Nephron (organoid): ENCODE measurements around the gene AURKB.
A peak's percentile ranks its signal among the peaks of the same experiment; 100 is the strongest.

Experiments
- H3K27ac Mint-ChIP-seq, 3 experiments: 2 replicates each; pipeline ENCODE4 v1.8.0; 2020; ENCODE audit warnings: mixed read lengths in 3 of 3, mild to moderate bottlenecking in 2 of 3, moderate library complexity in 1 of 3
- H3K27me3 Mint-ChIP-seq: 2 replicates; pipeline ENCODE4 v1.8.0; 2021; ENCODE audit warnings: low read depth, mild to moderate bottlenecking, moderate library complexity, mixed read lengths
- H3K36me3 Mint-ChIP-seq: 2 replicates; pipeline ENCODE4 v1.8.0; 2020; ENCODE audit warnings: low read depth, mixed read lengths
- H3K4me1 Mint-ChIP-seq: 2 replicates; pipeline ENCODE4 v1.8.0; 2020; ENCODE audit warnings: mixed read lengths
- H3K4me3 Mint-ChIP-seq, 3 experiments: 2 replicates each; pipeline ENCODE4 v1.8.0; 2020; ENCODE audit warnings: mild to moderate bottlenecking in 3 of 3, mixed read lengths in 3 of 3, moderate library complexity in 2 of 3
- H3K9me3 Mint-ChIP-seq: 2 replicates; pipeline ENCODE4 v1.8.0; 2020; ENCODE audit warnings: mixed read lengths
- CTCF ChIP-seq, 3 experiments: fragments of 200-600 bp; sonication (generic); IDR thresholded peaks; one replicate each; pipeline ENCODE4 v1.5.0; 2021; ENCODE audit warnings: antibody characterized with exemption in 3 of 3; ENCODE audit not compliant: unreplicated experiment in 3 of 3

AURKB gene

DNA sequence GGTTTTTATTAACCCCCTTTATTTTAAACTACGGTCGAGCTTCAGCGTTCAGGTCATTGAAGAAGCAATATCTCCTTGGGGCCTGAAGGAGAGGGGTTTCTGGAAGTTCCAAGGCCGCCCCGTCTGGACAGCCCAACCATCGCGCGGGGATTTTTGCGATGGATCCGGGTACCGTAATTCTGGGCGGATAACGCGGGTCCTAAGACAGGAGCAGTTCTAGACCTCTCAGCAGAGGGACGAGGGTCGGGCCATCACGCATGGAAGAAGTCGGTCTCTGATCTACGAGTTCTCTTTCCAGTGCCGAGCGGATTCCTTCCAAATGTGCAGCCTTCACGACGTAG lies 24.0 kb downstream of the AURKB start:
- TF ChIP-seq CTCF (IDR thresholded peaks at IDR 0.05; ENCODE audit: unreplicated experiment in 3 of 3): peak in 1 of 3 experiments; percentile 28
- H3K4me3 Mint-ChIP-seq: no peak overlapping the region
- H3K27ac Mint-ChIP-seq: no peak overlapping the region
- no peaks in the 10 kb centered on the region for H3K36me3 Mint-ChIP-seq
- peaks cover 11% of the 10 kb centered on the region for H3K4me1 Mint-ChIP-seq
- no peaks in the 10 kb centered on the region for H3K9me3 Mint-ChIP-seq
- H3K27me3 Mint-ChIP-seq: peaks cover 9% of the 10 kb centered on the region

DNA sequence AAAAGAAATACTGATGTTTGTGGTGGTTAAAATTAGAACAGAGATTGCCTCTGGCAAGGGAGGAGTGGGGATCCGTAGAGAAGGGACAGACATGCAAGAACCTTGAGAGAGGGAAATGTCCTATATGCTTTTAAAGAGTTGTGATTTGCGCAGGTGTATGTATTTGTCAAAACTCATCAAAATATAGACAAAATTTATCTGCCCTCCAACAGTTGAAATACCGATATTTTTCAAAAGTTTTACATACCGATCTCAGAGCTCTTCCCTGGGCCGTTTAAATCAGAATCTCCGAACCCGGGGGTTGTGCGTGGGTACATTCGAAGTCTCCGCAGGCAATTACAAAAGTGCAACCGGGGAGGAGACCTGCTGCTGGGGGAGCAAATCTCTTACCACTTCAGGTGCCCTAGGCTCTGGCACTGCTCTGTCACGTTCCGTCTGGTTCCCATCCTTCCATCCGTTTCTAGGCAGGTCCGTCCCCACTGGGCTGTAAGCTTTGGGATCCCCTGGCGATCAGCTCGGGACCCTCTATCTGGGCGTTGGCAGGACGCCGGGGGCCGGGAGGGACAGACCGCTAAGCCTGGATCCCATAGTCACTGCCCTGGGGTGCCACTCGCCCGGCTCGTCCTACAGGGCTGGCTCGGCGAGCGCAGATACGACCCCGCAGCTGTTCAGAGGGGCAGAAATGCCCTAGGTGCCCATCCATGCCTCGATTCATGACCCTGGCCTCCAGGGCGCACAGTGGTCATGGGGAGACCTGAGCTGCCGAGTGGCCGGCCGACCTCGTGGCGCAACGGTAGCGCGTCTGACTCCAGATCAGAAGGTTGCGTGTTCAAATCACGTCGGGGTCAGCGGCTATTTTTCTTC lies 24.6 kb downstream of the AURKB start:
- H3K27ac Mint-ChIP-seq: no peak overlapping the region

GRCh38 chr17:8176998-8177731 lies 33.2 kb downstream of the AURKB start:
- Mint-ChIP-seq H3K9me3 (no peaks in the 10 kb centered on the region), H3K27ac (peak overlapping the region; percentile 89 to 97 (median 96)), H3K4me1 (peaks cover 38% of the 10 kb centered on the region), H3K36me3 (no peaks in the 10 kb centered on the region), H3K4me3 (peak overlapping the region; percentile 86 to 95 (median 93)), H3K27me3 (peaks cover 4% of the 10 kb centered on the region)
- TF ChIP-seq CTCF (IDR thresholded peaks at IDR 0.05; ENCODE audit: unreplicated experiment in 3 of 3): no peak

More for the DNA sequence above, 24.6 kb downstream of the AURKB start:
- Mint-ChIP-seq H3K27me3 (peaks cover 9% of the 10 kb centered on the region), H3K36me3 (no peaks in the 10 kb centered on the region), H3K9me3 (no peaks in the 10 kb centered on the region), H3K4me3 (no peak overlapping the region), H3K4me1 (peaks cover 10% of the 10 kb centered on the region)
- TF ChIP-seq CTCF (IDR thresholded peaks at IDR 0.05; ENCODE audit: unreplicated experiment in 3 of 3): no peak

GRCh38 chr17:8176197-8176940 lies 34.0 kb downstream of the AURKB start, which contains the start of gene TMEM107:
Gene TMEM107 (minus strand): TSS chr17:8176380. CDS start chr17:8176286, 94 bp downstream.
- no peaks in the 10 kb centered on the region for H3K27me3 Mint-ChIP-seq
- H3K4me1 Mint-ChIP-seq: peaks cover 38% of the 10 kb centered on the region
- TF ChIP-seq CTCF (IDR thresholded peaks at IDR 0.05; ENCODE audit: unreplicated experiment in 3 of 3): no peak
- H3K36me3 Mint-ChIP-seq: no peaks in the 10 kb centered on the region
- H3K27ac Mint-ChIP-seq: peak within 1 kb of the TSS; percentile 89 to 97 (median 96)
- peak within 1 kb of the TSS; percentile 86 to 95 (median 93) for H3K4me3 Mint-ChIP-seq
- H3K9me3 Mint-ChIP-seq: no peaks in the 10 kb centered on the region

DNA sequence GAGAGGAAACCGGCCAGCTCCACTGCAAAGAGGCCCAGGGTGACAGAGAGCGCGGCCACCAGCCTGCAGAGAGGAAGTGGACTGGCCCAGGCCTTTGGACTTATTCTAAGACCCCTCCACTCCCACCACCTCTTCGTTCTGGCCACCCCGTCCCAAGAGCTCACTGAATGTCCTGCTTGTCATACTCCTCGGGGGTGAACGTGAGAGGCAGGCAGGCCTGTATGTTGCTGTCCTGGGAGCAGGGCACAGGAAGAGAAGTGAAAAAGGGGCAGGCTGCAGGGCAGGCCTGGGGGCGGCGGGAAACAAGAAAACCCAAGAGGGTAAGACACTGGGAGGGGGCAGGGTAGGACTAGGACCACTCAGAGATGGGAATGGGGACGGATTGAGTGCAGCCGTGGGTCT lies 34.6 kb downstream of the AURKB start:
- peak overlapping the region; percentile 89 to 97 (median 96) for H3K27ac Mint-ChIP-seq
- TF ChIP-seq CTCF (IDR thresholded peaks at IDR 0.05; ENCODE audit: unreplicated experiment in 3 of 3): no peak
- peak overlapping the region; percentile 86 to 95 (median 93) for H3K4me3 Mint-ChIP-seq
- no peaks in the 10 kb centered on the region for H3K9me3 Mint-ChIP-seq
- H3K27me3 Mint-ChIP-seq: no peaks in the 10 kb centered on the region
- no peaks in the 10 kb centered on the region for H3K36me3 Mint-ChIP-seq
- peaks cover 38% of the 10 kb centered on the region for H3K4me1 Mint-ChIP-seq
